SK-N-SH (cell line): ENCODE results near the gene GUCA1A.
A peak's percentile ranks its signal among the peaks of the same experiment; 100 is the strongest.

Experiments
- EP300 ChIP-seq, 2 experiments: IDR thresholded peaks; 2 replicates each; pipeline versions ENCODE4 v1.4.0 to v1.6.1; 2012; ENCODE audit warnings: borderline replicate concordance in 1 of 2, low read depth in 1 of 2, low read length in 1 of 2
- EZH2phosphoT487 ChIP-seq: fragments of 200-600 bp; sonication (generic); IDR thresholded peaks from 2 replicates; pipeline ENCODE4 v1.6.1; 2017; ENCODE audit warnings: low read depth, mixed run types, mild to moderate bottlenecking, antibody characterized with exemption, moderate library complexity, borderline replicate concordance
- JUND ChIP-seq: IDR thresholded peaks from 2 replicates; pipeline ENCODE4 v1.4.0; 2012
- RCOR1 ChIP-seq: fragments of 150-350 bp; IDR thresholded peaks from 2 replicates; pipeline ENCODE4 v1.6.1; 2017; ENCODE audit warnings: antibody characterized with exemption, low read length
- TCF12 ChIP-seq: IDR thresholded peaks from 2 replicates; pipeline ENCODE4 v1.4.0; 2012
- TF ChIP-seq, protein P1 (sequence below): fragments of 200-600 bp; sonication (generic); IDR thresholded peaks from 2 replicates; pipeline ENCODE4 v1.6.1; 2017; ENCODE audit warnings: antibody characterized with exemption, mild to moderate bottlenecking, moderate library complexity

DNA sequence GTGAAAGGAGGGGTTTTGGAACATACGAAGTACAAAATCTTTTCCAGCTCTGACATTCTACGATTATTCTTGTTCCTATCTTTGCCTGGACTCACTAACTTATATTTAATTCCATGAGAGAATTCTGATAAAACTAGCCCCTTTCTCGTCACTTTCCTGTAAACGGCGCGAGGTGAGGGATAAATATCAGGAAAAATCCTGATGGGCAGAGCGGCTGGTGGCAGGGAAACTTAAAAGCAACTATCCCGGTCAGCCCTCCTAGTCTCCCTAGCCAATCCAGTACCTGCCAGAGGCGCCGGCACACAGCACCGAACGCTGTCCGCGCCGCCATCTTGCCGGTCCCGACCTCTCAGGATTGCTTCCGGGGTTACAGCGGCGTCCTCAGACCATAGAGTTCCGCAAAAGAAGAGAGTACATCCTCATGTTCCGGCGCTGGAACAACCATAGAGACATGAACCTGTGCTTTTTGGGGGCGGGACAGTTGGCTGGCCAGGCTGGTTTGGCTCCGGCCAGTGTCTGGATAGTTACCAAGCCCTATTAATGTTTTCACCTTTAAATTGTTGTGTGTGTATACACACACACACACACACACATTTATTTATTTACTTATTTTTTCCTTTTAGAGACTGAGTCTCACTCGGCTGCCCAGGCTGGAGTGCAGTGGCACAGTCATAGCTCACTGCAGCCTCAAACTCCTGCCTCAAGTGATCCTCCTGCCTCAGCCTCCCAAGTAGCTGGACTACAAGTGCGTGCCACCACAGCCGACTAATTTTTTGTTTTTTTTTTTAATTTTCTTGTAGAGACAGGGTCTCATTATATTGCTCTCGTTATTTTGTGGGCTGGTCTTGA, 44.6 kb downstream of the GUCA1A start, which contains the start of gene MRPS10:
- peak; percentile 66; the same call in 1 of the 2 replicates for TF ChIP-seq RCOR1
- TF ChIP-seq, protein P1, sequence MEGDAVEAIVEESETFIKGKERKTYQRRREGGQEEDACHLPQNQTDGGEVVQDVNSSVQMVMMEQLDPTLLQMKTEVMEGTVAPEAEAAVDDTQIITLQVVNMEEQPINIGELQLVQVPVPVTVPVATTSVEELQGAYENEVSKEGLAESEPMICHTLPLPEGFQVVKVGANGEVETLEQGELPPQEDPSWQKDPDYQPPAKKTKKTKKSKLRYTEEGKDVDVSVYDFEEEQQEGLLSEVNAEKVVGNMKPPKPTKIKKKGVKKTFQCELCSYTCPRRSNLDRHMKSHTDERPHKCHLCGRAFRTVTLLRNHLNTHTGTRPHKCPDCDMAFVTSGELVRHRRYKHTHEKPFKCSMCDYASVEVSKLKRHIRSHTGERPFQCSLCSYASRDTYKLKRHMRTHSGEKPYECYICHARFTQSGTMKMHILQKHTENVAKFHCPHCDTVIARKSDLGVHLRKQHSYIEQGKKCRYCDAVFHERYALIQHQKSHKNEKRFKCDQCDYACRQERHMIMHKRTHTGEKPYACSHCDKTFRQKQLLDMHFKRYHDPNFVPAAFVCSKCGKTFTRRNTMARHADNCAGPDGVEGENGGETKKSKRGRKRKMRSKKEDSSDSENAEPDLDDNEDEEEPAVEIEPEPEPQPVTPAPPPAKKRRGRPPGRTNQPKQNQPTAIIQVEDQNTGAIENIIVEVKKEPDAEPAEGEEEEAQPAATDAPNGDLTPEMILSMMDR = no peak
- peak; percentile 51; the same call in 1 of the 2 replicates for TF ChIP-seq TCF12
- TF ChIP-seq EP300 (IDR thresholded peaks at IDR 0.05; ENCODE audit: borderline replicate concordance in 1 of 2, low read depth in 1 of 2, low read length in 1 of 2) = peak; percentile 36 to 38; a peak in 2 of 4 replicates
- TF ChIP-seq EZH2phosphoT487 = no peak
- 0 out of 2 replicates have a peak, but pooled peaks have one; percentile 19 for TF ChIP-seq JUND
